Gastrocnemius medialis (tissue), 4 donors: ENCODE measurements around the gene ALK.

Experiments used
- CTCF ChIP-seq, 5 experiments: fragments of 450-650 bp in 3 of 5; fragments of 200-600 bp in 2 of 5; sonication (generic) in 2 of 5; IDR thresholded peaks in 4 of 5; conservative IDR thresholded peaks in 1 of 5; 1 replicate in 4 of 5; 2 replicates in 1 of 5; pipeline ENCODE4 v1.5.1; 2016 to 2019; ENCODE audit warnings: antibody characterized with exemption in 5 of 5, mild to moderate bottlenecking in 3 of 5, moderate library complexity in 3 of 5
- POLR2A ChIP-seq, 2 donors: fragments of 450-650 bp; IDR thresholded peaks; one replicate each; pipeline ENCODE4 v1.6.1; 2017; ENCODE audit warnings: antibody characterized with exemption in 2 of 2, mild to moderate bottlenecking in 2 of 2, moderate library complexity in 2 of 2

GRCh38 chr2:29562319-29562718 lies 359.1 kb downstream of the ALK start:
- TF ChIP-seq CTCF (IDR thresholded peaks at IDR 0.05 in 4 of 5, conservative IDR thresholded peaks at IDR 0.05 in 1 of 5) (no peak), POLR2A (IDR thresholded peaks at IDR 0.05) (no peak)
